IMR-90 (cell line): ENCODE results near the gene F13A1. TPM values are rescaled to one million over a fixed set of nuclear protein-coding genes. Genes with fewer than 3 reads are reported as not detected.

ENCODE experiments used
- ATAC-seq: fragments of 200-7000 bp; cut with Tn5 transposase; 2 replicates; pipeline ENCODE4 v1.9.1; 2020; ENCODE audit warnings: low read depth, mild to moderate bottlenecking, moderate library complexity
- BruUV-seq: library from RNA; stranded (reverse); fragments of 400-500 nt; replicated peaks from 2 replicates; lab custom pipeline; 2021; lab: Mats Ljungman, UMichigan
- CTCF ChIA-PET: fragments of 300-600 bp; formaldehyde crosslinking; extraction: SDS; loops from one replicate; lab custom pipeline; 2021; ENCODE audit warnings: antibody characterized with exemption; lab: Yijun Ruan, JAX
- POLR2A ChIA-PET: fragments of 300-600 bp; sonication (Branson Sonifier 250); formaldehyde crosslinking; loops from one replicate; lab custom pipeline; 2022; ENCODE audit warnings: antibody characterized with exemption; ENCODE audit not compliant: unreplicated experiment; lab: Charles Lee
- DNase-seq: peaks from one replicate; pipeline ENCODE4 v3.0.0; 2013
- H2AFZ ChIP-seq: replicated peaks from 2 replicates; pipeline ENCODE3; 2013; ENCODE audit warnings: low read length, mild to moderate bottlenecking; ENCODE audit not compliant: poor library complexity
- H2AK5ac ChIP-seq: 2 replicates; pipeline ENCODE4 v1.6.1; 2013; ENCODE audit warnings: low read depth, low read length, inconsistent platforms
- H2AK9ac ChIP-seq: replicated peaks from 2 replicates; pipeline ENCODE3; 2013; ENCODE audit warnings: mild to moderate bottlenecking, low read depth, low read length, moderate library complexity; ENCODE audit not compliant: poor library complexity
- H2BK120ac ChIP-seq: 2 replicates; pipeline ENCODE4 v1.6.1; 2013; ENCODE audit warnings: low read depth, low read length, inconsistent platforms
- H2BK15ac ChIP-seq: 3 replicates; pipeline ENCODE4 v1.6.1; 2013; ENCODE audit warnings: low read depth, low read length, inconsistent platforms
- H2BK20ac ChIP-seq: 2 replicates; pipeline ENCODE4 v1.6.1; 2013; ENCODE audit warnings: low read depth, mild to moderate bottlenecking, inconsistent platforms, low read length, moderate library complexity
- H2BK5ac ChIP-seq: 2 replicates; pipeline ENCODE4 v1.6.1; 2013; ENCODE audit warnings: mild to moderate bottlenecking, low read depth, low read length, inconsistent platforms; ENCODE audit not compliant: poor library complexity, severe bottlenecking
- H3K14ac ChIP-seq: replicated peaks from 2 replicates; pipeline ENCODE4 v1.6.1; 2013; ENCODE audit warnings: low read depth, low read length, inconsistent platforms
- H3K18ac ChIP-seq: 2 replicates; pipeline ENCODE4 v1.6.1; 2013; ENCODE audit warnings: low read depth, low read length, control low read depth
- H3K23ac ChIP-seq: 2 replicates; pipeline ENCODE4 v1.6.1; 2013; ENCODE audit warnings: low read depth, low read length, inconsistent platforms
- H3K27ac ChIP-seq: 2 replicates; pipeline ENCODE4 v1.5.1; 2013; ENCODE audit warnings: mild to moderate bottlenecking, control low read depth, low read length; ENCODE audit not compliant: insufficient read depth
- H3K27me3 ChIP-seq: 2 replicates; pipeline ENCODE4 v1.6.1; 2013; ENCODE audit warnings: low read length; ENCODE audit not compliant: control insufficient read depth, insufficient read depth
- H3K36me3 ChIP-seq: 2 replicates; pipeline ENCODE4 v1.6.1; 2013; ENCODE audit warnings: low read length, mixed read lengths; ENCODE audit not compliant: control insufficient read depth, insufficient read depth
- H3K4ac ChIP-seq: 2 replicates; pipeline ENCODE4 v1.6.1; 2013; ENCODE audit warnings: low read depth, low read length, inconsistent platforms
- H3K4me1 ChIP-seq: 2 replicates; pipeline ENCODE4 v1.6.1; 2013; ENCODE audit warnings: low read length, mixed read lengths; ENCODE audit not compliant: control insufficient read depth, insufficient read depth
- H3K4me2 ChIP-seq: 2 replicates; pipeline ENCODE4 v1.6.1; 2013; ENCODE audit warnings: low read depth, mild to moderate bottlenecking, control low read depth, low read length, moderate library complexity
- H3K4me3 ChIP-seq: 2 replicates; pipeline ENCODE4 v1.5.1; 2013; ENCODE audit warnings: low read depth, mild to moderate bottlenecking, control low read depth, low read length, moderate library complexity; ENCODE audit not compliant: insufficient read depth
- H3K56ac ChIP-seq: 2 replicates; pipeline ENCODE4 v1.6.1; 2013; ENCODE audit warnings: low read length, inconsistent platforms; ENCODE audit not compliant: insufficient read depth; ENCODE audit errors: extremely low read depth
- H3K79me1 ChIP-seq, 2 experiments: 2 replicates each; pipeline ENCODE4 v1.6.1; 2013; ENCODE audit warnings: low read length in 2 of 2, inconsistent platforms in 1 of 2, low read depth in 1 of 2
- H3K9ac ChIP-seq: 2 replicates; pipeline ENCODE4 v1.6.1; 2013; ENCODE audit warnings: low read depth, low read length, control low read depth
- H3K9me1 ChIP-seq: 2 replicates; pipeline ENCODE4 v1.6.1; 2013; ENCODE audit warnings: low read length, inconsistent platforms; ENCODE audit not compliant: insufficient read depth
- H3K9me3 ChIP-seq: 2 replicates; pipeline ENCODE4 v1.6.1; 2013; ENCODE audit warnings: low read length; ENCODE audit not compliant: control insufficient read depth, insufficient read depth
- H4K20me1 ChIP-seq: 2 replicates; pipeline ENCODE4 v1.6.1; 2013; ENCODE audit warnings: low read length, inconsistent platforms; ENCODE audit not compliant: insufficient read depth
- H4K5ac ChIP-seq: 2 replicates; pipeline ENCODE4 v1.6.1; 2013; ENCODE audit warnings: mild to moderate bottlenecking, low read depth, low read length, control low read depth
- H4K8ac ChIP-seq, 2 experiments: 2 replicates each; pipeline ENCODE4 v1.6.1; 2013; ENCODE audit warnings: low read depth in 2 of 2, low read length in 2 of 2, control low read depth in 1 of 2, inconsistent platforms in 1 of 2
- H4K91ac ChIP-seq: 2 replicates; pipeline ENCODE4 v1.6.1; 2013; ENCODE audit warnings: low read depth, low read length, inconsistent platforms; ENCODE audit not compliant: insufficient read depth
- CEBPB ChIP-seq: IDR thresholded peaks from 2 replicates; pipeline ENCODE4 v1.6.1; 2012; ENCODE audit warnings: low read depth, low read length, improper control_type of control experiment
- POLR2A ChIP-seq: IDR thresholded peaks from 2 replicates; pipeline ENCODE4 v1.6.1; 2012; ENCODE audit warnings: mild to moderate bottlenecking, low read depth, low read length
- RFX5 ChIP-seq: IDR thresholded peaks from 2 replicates; pipeline ENCODE4 v1.8.0; 2012; ENCODE audit warnings: low read depth, mild to moderate bottlenecking, low read length, moderate library complexity
- SMC3 ChIP-seq: fragments of 150-350 bp; IDR thresholded peaks from 2 replicates; pipeline ENCODE4 v1.6.1; 2016; ENCODE audit warnings: low read depth, mild to moderate bottlenecking, antibody characterized with exemption, low read length, moderate library complexity
- WGBS, 2 experiments: methylation state at CpG; one replicate each; pipeline versions ENCODE4 v1.1.5 to v1.1.7; 2013; ENCODE audit warnings: missing lambda C conversion rate in 2 of 2; ENCODE audit not compliant: insufficient read length in 1 of 2; ENCODE audit errors: extremely low coverage in 2 of 2; 5-methylcytosine and 5-hydroxymethylcytosine counted together
- dilution Hi-C: fragments of 300-500 bp; cut with HindIII; formaldehyde crosslinking; loops from one replicate; pipeline ENCODE4 v1.14.3; 2018; ENCODE audit warnings: low sequenced_read_pairs; ENCODE audit not compliant: unreplicated experiment
- in situ Hi-C: fragments of 300-500 bp; cut with MboI; formaldehyde crosslinking; loops from 3 replicates; pipeline ENCODE4 v1.14.3; 2019; ENCODE audit warnings: low sequenced_read_pairs, inconsistent platforms, mixed read lengths
- intact Hi-C: fragments of 100-400 bp; cut with micrococcal nuclease; formaldehyde crosslinking; loops from 2 replicates; pipeline ENCODE4 v1.10.0; 2022
- polyA plus RNA-seq, 3 experiments: library from polyadenylated mRNA; depleted of rRNA; stranded (reverse); fragments of >200 nt; gene quantifications; 2 replicates each; pipeline ENCODE4 v1.2.3, GENCODE V29; 2012; ENCODE audit warnings: low replicate concordance in 1 of 3
- total RNA-seq: library from RNA; depleted of rRNA; stranded (reverse); fragments of >200 nt; gene quantifications from 2 replicates; pipeline ENCODE4 v1.2.3, GENCODE V29; 2012
- TF ChIP-seq, protein P1 (sequence below): fragments of 150-350 bp; IDR thresholded peaks from 2 replicates; pipeline ENCODE4 v1.6.1; 2017; ENCODE audit warnings: mild to moderate bottlenecking, antibody characterized with exemption, low read length, low read depth

The F13A1 gene
- total and polyA plus RNA-seq, 2 of the 4 experiments (the other 2 are of a cell fraction): not detected

DNA sequence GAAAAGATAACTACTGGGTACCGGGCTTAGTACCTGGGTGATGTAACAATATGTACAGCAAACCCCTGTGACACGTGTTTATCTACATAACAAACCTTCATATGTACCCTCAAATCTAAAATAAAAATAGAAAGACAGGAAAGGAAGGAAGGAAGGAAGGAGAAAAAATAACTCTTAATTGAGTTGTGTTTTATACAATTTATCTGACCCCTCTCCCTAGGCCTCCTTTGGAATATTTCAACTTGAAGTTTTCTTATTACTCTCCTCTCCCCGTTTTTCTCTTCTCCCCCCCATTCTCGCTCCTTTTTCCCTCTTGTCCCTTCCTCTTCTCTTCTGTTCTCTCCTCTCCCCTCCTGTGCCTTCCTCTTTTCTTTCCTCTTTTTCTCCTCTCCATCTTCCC lies 156.1 kb downstream of the F13A1 start:
- H3K4ac ChIP-seq: no peak overlapping the region

More for the DNA sequence above, 156.1 kb downstream of the F13A1 start:
- intact Hi-C loops (no loop called here), dilution Hi-C loops (no loop called here), in situ Hi-C loops (no loop called here)
- H3K9me3 ChIP-seq: peaks cover 33% of the 10 kb centered on the region
- no peak overlapping the region for H2BK15ac ChIP-seq
- no TSS peak for BruUV-seq
- H2BK120ac ChIP-seq: no peak overlapping the region
- H3K4me1 ChIP-seq: no peaks in the 10 kb centered on the region
- no peaks in the 10 kb centered on the region for H4K20me1 ChIP-seq
- POLR2A ChIA-PET: no interaction called here
- H3K18ac ChIP-seq: no peak overlapping the region
- no peak overlapping the region for H3K4me3 ChIP-seq
- H3K23ac ChIP-seq: no peak overlapping the region
- H3K79me1 ChIP-seq: no peaks in the 10 kb centered on the region
- H3K36me3 ChIP-seq: no peaks in the 10 kb centered on the region
- H2BK5ac ChIP-seq: no peak overlapping the region
- H2AFZ ChIP-seq: no peak overlapping the region
- no peaks in the 10 kb centered on the region for H3K27me3 ChIP-seq
- no peak overlapping the region for H2AK5ac ChIP-seq
- H2BK20ac ChIP-seq: no peak overlapping the region
- TF ChIP-seq POLR2A: no peak
- TF ChIP-seq, protein P1, sequence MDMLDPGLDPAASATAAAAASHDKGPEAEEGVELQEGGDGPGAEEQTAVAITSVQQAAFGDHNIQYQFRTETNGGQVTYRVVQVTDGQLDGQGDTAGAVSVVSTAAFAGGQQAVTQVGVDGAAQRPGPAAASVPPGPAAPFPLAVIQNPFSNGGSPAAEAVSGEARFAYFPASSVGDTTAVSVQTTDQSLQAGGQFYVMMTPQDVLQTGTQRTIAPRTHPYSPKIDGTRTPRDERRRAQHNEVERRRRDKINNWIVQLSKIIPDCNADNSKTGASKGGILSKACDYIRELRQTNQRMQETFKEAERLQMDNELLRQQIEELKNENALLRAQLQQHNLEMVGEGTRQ: no peak
- no peak for TF ChIP-seq SMC3
- TF ChIP-seq RFX5: no peak
- no peak for TF ChIP-seq CEBPB
- no peak overlapping the region for H3K14ac ChIP-seq
- no peak overlapping the region for H2AK9ac ChIP-seq
- no peaks in the 10 kb centered on the region for H3K9me1 ChIP-seq
- H3K27ac ChIP-seq: no peak overlapping the region
- ATAC-seq (no peak), DNase-seq (no peak)
- H3K9ac ChIP-seq: no peak overlapping the region
- CTCF ChIA-PET: no interaction called here
- H3K4me2 ChIP-seq: no peak overlapping the region
- H4K91ac ChIP-seq: no peak overlapping the region
- 39% methylated on average over 2 of the region's 4 CpGs; no CpG with 5 or more reads in 1 of the 2 experiments for WGBS, 2 experiments
- H4K5ac ChIP-seq: no peak overlapping the region
- no peak overlapping the region for H4K8ac ChIP-seq
- H3K56ac ChIP-seq: no peak overlapping the region
